C4-2B (cell line): ENCODE results near the gene AKNA.
"Not testable (repeated sequence)": the region's sequence is repeated elsewhere in the genome, so short reads cannot be mapped to it uniquely, and the experiment has no call there.

ENCODE experiments used
- CTCF ChIP-seq: fragments of 450-650 bp; conservative IDR thresholded peaks from 2 replicates; pipeline ENCODE4 v1.5.1; 2017; ENCODE audit warnings: mild to moderate bottlenecking
- ZFX ChIP-seq: fragments of 450-650 bp; IDR thresholded peaks from 2 replicates; pipeline ENCODE4 v1.6.1; 2017

GRCh38 chr9:114333718-114334117, 54.1 kb downstream of the AKNA start:
- not testable (repeated sequence) for TF ChIP-seq CTCF, ZFX
